NCI-H82 treated with DMSO at 0.1 percent for 48 hours (cell line): Measurements from ENCODE around the gene IMPG2.
A peak's percentile ranks its signal among the peaks of the same experiment; 100 is the strongest.

Experiments used
- DNase-seq: peaks from one replicate; lab custom pipeline; 2025; ENCODE audit not compliant: unreplicated experiment; lab: John Stamatoyannopoulos, UW

The IMPG2 gene

GRCh38 chr3:101278727-101279126 is 41.6 kb downstream of the IMPG2 start:
- DNase-seq = peak; percentile 75

GRCh38 chr3:101273608-101274007 is 46.8 kb downstream of the IMPG2 start:
- no peak for DNase-seq

GRCh38 chr3:101273156-101273555 is 47.2 kb downstream of the IMPG2 start:
- no peak for DNase-seq

- DNase-seq = no peak
Observed at GRCh38 chr3:101271728-101272127, 48.6 kb downstream of the IMPG2 start.

- DNase-seq = no peak
Observed at GRCh38 chr3:101270149-101270548, 50.2 kb downstream of the IMPG2 start.

- DNase-seq = no peak
Observed at GRCh38 chr3:101268971-101269671, 51.3 kb downstream of the IMPG2 start.

- DNase-seq = no peak
Observed at GRCh38 chr3:101268141-101268540, 52.2 kb downstream of the IMPG2 start.

- DNase-seq = no peak
Observed at GRCh38 chr3:101266566-101266965, 53.8 kb downstream of the IMPG2 start.

GRCh38 chr3:101266071-101266470 is 54.3 kb downstream of the IMPG2 start:
- no peak for DNase-seq

GRCh38 chr3:101262393-101263240 is 57.8 kb downstream of the IMPG2 start:
- no peak for DNase-seq

GRCh38 chr3:101261506-101261905 is 58.9 kb downstream of the IMPG2 start:
- DNase-seq = no peak

- DNase-seq = no peak
Observed at GRCh38 chr3:101259485-101260341, 60.7 kb downstream of the IMPG2 start.

GRCh38 chr3:101256511-101256910 is 63.9 kb downstream of the IMPG2 start:
- DNase-seq = no peak

- peak; percentile 99 for DNase-seq
Observed at GRCh38 chr3:101255441-101255840, 64.9 kb downstream of the IMPG2 start.

GRCh38 chr3:101253396-101253795 is 67.0 kb downstream of the IMPG2 start:
- DNase-seq = no peak

GRCh38 chr3:101252945-101253344 is 67.4 kb downstream of the IMPG2 start:
- DNase-seq = no peak

- no peak for DNase-seq
Observed at GRCh38 chr3:101252307-101252706, 68.1 kb downstream of the IMPG2 start.

GRCh38 chr3:101251441-101251840 is 68.9 kb downstream of the IMPG2 start:
- DNase-seq = no peak

- no peak for DNase-seq
Observed at GRCh38 chr3:101249522-101249921, 70.9 kb downstream of the IMPG2 start.

GRCh38 chr3:101248736-101249135 is 71.6 kb downstream of the IMPG2 start:
- DNase-seq = no peak

- DNase-seq = no peak
Observed at GRCh38 chr3:101244212-101244575, 76.2 kb downstream of the IMPG2 start.
